Astrocyte of the hippocampus (primary cell): Measurements from ENCODE around the gene SYNE4.
"Not testable (repeated sequence)": the region's sequence is repeated elsewhere in the genome, so short reads cannot be mapped to it uniquely, and the experiment has no call there.

Experiments
- DNase-seq: peaks from one replicate; pipeline ENCODE4 v3.0.0; 2011; ENCODE audit warnings: low read depth, low spot score

Gene SYNE4

DNA sequence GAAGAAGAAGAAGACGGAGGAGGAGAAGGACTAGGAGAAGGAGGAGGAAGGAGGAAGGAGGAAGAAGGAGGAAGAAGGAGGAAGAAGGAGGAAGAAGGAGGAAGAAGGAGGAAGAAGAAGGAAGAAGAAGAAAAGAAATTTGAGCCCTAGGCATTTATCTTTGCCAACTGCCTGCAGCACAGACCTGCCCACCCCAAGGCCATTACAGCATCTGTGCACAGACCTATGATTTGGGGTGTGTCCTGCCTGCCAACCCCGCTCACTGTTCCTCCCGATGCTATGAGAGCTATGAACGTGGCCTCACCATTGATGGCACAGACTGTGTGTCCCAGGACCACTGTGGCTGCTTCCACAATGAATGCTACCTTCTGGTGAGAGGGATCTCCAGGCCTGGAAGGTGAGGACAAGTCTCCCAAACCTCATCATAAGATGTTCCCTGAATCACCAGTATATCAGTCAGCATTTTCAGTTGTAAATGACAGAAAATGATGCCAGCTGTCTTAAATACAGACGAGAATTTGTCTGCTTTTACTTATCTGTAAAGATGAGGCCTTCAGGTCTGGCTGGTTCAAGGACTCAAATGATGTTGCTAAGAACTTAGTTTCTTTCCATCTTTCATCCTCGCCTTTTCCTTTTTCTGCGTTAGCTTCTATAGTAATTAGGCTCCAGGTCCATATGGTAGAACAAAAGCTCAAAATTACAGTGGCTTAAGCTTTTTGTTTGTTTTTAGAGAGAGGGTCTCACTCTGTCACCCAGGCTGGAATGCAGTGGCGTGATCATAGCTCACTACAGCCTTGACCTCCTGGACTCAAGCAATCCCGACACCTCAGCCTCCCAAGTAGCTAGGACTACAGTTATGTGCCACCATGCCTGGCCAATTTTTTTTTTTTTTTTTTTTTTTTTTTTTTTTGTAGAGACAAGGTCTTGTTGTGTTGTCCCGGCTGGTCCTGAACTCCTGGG lies 17.6 kb downstream of the SYNE4 start:
- DNase-seq = no peak

- DNase-seq = no peak
Observed at GRCh38 chr19:35990156-35990555, 18.5 kb downstream of the SYNE4 start.

- DNase-seq = no peak
Observed at GRCh38 chr19:35988824-35989223, 19.8 kb downstream of the SYNE4 start.

DNA sequence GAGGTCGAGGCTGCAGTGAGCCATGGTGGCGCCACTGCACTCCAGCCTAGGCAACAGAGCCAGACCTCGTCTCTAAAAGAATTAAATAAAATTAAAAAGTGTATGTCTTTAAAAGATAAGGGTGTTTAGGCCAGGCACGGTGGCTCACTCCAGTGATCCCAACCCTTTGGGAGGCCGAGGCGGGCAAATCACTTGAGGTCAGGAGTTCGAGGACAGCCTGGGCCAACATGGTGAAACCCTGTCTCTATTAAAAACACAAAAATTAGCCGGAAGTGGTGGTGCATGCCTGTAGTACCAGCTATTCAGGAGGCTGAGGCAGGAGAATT lies 21.1 kb downstream of the SYNE4 start:
- DNase-seq = no peak

DNA sequence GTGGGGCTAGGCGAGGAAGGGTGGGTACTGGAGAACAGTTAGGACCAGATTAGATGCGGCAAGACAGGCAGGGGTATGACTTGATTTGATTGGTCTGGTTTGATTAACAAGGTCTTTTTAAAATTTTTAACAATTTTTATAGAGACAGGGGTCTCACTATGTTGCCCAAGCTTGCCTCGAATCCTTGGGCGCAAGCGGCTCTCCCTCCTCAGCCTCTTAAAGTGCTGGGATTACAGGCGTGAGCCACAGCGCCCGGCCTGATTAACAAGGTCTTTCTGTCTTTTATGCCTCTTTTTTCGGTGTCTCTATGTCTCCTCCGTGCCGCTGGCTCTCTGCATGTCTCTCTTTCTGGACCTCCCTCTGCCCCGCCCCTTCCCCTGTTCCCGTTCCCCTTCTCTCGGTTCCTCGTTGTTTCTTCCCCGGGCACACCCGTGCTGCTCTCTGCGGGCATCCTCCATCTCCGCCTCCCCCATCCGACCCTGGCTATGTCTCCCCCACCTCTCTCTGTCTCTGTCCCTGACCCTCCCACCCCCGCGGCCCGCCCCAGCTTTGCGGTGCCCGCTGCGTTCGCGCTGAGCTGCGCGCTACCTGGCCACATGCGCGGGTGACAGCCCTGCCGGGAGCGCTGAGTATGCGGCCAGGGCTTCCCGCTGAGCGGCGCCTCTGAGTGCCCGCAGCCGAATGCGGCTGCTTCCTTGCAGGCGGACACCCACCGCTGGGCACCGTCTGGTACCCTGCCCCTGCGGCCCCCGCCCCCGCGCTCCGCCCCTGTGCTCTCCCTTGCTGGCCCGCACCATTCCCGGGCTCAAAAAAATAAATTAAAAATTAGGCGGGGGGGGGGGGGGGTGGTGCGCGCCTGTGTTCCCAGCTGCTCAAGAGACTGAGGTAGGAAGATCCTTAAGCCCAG lies 21.7 kb downstream of the SYNE4 start:
- DNase-seq = peak; percentile 46

DNA sequence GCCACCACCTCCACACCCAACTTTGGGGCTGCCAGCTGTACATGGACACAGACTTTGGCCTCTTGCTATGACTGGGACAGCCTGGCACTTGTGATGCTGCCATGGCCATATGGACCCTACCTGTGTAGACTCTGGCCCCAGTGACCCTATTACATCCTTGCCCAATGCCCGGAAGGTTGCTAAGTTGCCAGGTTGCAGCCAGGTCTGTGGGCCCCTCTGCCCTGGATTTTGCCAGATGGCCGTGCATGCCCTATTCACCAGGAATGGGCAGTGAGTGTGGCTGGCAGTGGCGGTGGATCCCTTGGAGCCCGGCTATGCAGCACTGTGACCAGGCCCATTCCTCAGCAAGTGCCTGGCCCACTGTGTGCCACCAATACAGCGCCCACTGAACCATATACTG lies 22.5 kb downstream of the SYNE4 start:
- DNase-seq = no peak

DNA sequence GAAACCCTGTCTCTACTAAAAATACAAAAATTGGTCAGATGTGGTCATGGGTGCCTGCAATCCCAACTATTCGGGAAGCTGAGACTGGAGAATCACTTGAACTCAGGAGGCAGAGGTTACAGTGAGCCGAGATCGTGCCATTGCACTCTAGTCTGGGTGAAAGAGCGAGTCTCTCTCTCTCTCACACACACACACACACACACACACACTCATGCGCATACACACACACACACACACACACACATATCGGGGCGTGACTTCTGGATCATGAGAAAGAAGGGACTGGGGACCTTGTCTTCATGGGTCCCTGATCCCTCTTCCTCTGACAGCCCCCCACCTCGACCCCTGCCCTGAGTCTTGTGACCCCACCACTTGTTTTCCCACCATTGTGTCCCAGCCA lies 25.4 kb downstream of the SYNE4 start:
- no peak for DNase-seq

- not testable (repeated sequence) for DNase-seq
Observed at GRCh38 chr19:35980997-35981396, 27.6 kb downstream of the SYNE4 start.

DNA sequence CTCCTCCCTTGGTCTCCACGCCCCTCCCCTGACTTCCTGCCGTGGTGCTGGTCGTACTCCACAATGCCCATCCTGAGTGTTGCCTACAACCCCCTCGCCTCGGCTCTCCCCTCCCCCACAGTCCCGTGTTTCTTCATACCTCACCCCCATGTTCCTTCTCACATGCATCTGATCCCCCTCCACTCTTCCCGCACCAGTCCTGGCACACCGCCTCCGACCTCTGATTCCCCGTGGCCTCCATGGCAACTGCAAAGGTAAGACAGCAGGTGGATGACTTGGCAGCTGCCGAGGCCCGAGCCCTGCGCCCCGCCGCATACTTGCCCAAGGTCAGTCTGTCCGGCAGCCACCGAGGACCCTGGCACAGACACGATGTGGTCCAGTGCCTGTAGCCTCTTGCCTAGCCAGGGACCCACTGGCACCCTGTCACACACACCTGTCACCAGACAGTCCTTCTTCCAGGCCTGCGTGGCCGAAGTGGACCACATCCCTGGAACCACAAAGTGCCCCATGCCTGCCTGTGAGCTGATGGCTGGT lies 29.7 kb downstream of the SYNE4 start:
- no peak for DNase-seq

DNA sequence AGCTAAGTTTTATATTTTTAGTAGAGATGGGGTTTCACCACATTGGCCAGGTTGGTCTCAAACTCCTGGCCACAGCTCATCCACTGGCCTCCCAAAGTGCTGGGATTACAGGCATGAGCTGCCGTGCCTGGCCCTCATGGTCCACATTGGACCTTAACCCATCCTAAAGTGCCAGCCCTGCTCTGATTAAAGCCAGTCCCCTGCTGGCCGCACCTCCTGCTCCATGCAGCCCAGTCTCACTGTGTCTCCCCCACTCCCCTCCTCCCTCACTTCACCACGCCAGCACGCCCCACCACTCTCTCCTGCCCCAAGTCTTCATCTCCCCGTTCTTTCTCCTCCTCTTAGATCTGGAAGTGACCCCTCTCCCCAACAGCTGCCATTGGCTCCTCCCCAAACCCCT lies 30.3 kb downstream of the SYNE4 start:
- DNase-seq = no peak

DNA sequence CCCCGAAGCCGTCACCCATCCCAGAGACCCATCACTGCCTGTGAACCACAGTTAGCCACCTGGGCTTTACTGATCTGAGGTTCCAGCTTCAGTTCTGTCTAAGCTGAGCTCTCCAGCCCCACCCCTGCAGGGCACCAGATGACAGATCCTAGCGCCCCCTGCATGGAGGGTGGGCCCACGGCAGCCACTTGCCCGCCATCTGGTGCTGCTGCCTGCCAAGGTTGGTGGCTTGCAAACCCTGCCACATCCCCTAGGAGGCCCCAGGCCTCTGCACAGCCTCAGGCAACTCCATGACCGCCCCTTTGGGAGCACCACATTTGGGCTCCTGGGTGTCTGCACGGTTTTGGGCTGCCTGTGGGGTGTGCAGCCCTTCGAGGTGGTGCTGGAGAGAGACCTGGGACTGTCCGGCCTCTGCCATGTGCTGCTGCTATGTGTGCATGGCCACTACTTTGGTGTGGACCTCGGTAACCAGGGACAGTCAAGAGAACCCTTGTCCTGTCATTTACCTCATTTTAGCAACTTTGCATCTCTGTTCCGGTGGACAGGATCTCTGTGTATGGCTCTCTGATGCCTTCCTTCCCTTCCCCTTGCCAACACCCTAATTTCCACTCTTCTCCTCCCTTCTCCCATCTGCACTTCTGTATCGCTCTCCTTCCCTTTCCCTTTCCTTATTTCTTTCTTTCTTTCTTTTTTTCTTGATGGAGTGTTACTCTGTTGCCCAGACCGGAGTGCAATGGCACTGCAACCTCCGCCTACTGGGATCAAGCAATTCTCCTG lies 31.0 kb downstream of the SYNE4 start:
- no peak for DNase-seq

DNA sequence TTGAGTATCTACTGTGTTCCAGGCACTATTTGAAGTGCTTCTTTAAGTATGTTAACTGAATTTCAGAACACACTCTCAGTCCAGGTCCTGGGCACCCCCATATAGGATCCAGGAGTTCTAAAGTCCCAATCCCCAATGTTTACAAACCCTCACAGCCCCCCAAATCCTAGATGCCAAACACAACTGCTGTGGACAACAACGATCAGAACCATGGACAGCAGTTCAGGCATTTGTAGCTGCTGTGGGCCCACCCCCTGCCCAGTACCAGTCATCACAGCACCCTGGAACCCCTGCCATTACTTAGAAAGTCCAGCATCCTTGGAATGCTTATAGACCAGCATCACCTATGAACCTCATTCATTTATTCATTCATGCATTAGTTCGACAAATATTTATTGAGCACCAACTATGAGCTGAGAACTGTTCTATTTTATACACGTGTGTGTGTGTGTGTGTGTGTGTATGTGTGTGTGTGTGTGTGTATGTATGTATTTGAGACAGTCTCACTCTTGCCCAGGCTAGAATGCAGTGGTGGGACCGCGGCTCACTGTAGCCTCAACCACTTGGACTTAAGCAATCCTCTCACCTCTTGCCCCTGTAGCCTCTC lies 32.9 kb downstream of the SYNE4 start:
- DNase-seq = peak; percentile 61

DNA sequence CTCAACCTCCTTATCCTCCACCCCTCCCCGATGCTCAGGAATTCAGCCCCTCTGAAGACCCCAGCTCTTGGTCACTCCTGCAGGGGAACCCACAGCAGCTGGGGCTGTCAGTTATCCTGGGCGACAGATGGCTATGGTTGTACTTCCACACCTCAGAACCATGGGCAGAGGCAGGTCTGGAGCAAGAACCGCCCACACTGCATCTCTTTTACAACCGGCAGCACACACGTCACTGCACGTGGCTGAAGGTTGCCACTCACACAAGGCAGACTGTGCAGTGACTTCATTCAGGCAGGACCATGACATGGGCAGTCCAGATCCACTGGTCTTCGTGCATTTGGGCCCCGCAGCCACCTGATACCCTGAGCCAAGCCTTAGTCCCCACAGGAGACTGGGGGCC lies 35.1 kb downstream of the SYNE4 start:
- no peak for DNase-seq

GRCh38 chr19:35966771-35967170 lies 41.8 kb downstream of the SYNE4 start:
- DNase-seq = no peak

- DNase-seq = peak; percentile 85
Observed at GRCh38 chr19:35963514-35963913, 45.1 kb downstream of the SYNE4 start.

GRCh38 chr19:35960432-35960972 lies 48.1 kb downstream of the SYNE4 start:
- DNase-seq = no peak

DNA sequence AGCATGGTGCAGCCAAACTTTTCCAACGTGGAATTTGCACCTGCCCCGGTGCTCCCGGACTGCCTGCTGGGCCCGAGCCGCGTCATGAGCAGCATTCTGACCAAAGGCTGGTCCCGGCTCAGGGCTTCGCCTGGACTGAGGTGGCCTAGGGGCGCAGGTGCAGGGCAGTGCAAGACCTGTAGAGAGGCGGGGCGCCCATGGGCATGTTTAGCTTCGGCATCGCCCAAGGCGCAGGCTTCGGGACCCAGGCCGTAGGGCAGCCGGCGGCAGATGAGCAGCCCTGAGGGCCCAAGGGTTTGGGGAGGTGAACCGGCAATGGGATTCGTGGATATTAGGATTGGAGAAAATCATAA lies 48.7 kb downstream of the SYNE4 start:
- no peak for DNase-seq

GRCh38 chr19:35959040-35959967 lies 49.3 kb downstream of the SYNE4 start:
- DNase-seq = peak; percentile 26

GRCh38 chr19:35958660-35959039 lies 50.0 kb downstream of the SYNE4 start:
- DNase-seq = no peak

GRCh38 chr19:35957411-35957810 lies 51.2 kb downstream of the SYNE4 start:
- not testable (repeated sequence) for DNase-seq
